OCI-LY1 (cell line): ENCODE results near the gene FHIP1B.

ENCODE experiments used
- H2AFZ ChIP-seq: fragments of 200-600 bp; sonication (generic), shearing (Covaris generic); 2 replicates; pipeline ENCODE4 v1.6.0; 2014; ENCODE audit warnings: antibody characterized with exemption, mild to moderate bottlenecking, low read length
- H3F3A ChIP-seq: fragments of 200-600 bp; sonication (generic), shearing (Covaris generic); 2 replicates; pipeline ENCODE4 v1.6.0; 2014; ENCODE audit warnings: mild to moderate bottlenecking, antibody characterized with exemption, low read length, moderate library complexity; ENCODE audit not compliant: insufficient read depth
- H3K27ac ChIP-seq: fragments of 200-600 bp; sonication (generic); 2 replicates; pipeline ENCODE4 v1.5.1; 2014; ENCODE audit warnings: low read length, mixed run types, mild to moderate bottlenecking, low read depth; ENCODE audit not compliant: poor library complexity, severe bottlenecking
- H3K27me3 ChIP-seq: fragments of 200-600 bp; sonication (generic); 2 replicates; pipeline ENCODE4 v1.6.0; 2014; ENCODE audit warnings: antibody characterized with exemption, mild to moderate bottlenecking, low read length, moderate library complexity; ENCODE audit not compliant: insufficient read depth
- H3K36me3 ChIP-seq: fragments of 200-600 bp; sonication (generic); 2 replicates; pipeline ENCODE4 v1.6.1; 2014; ENCODE audit warnings: mild to moderate bottlenecking, antibody characterized with exemption, low read length, moderate library complexity, mixed read lengths; ENCODE audit not compliant: insufficient read depth
- H3K4me1 ChIP-seq: fragments of 200-600 bp; sonication (generic); 2 replicates; pipeline ENCODE4 v1.5.1; 2014; ENCODE audit warnings: mild to moderate bottlenecking, low read length, moderate library complexity; ENCODE audit not compliant: insufficient read depth, severe bottlenecking
- H3K4me2 ChIP-seq: fragments of 200-600 bp; sonication (generic), shearing (Covaris generic); 2 replicates; pipeline ENCODE4 v1.6.1; 2014; ENCODE audit warnings: low read length
- H3K4me3 ChIP-seq: fragments of 200-600 bp; sonication (generic); 2 replicates; pipeline ENCODE4 v1.5.1; 2014; ENCODE audit warnings: low read length, low read depth, mild to moderate bottlenecking, mixed read lengths; ENCODE audit not compliant: poor library complexity, severe bottlenecking
- H3K79me2 ChIP-seq: fragments of 200-600 bp; shearing (Covaris generic); 2 replicates; pipeline ENCODE4 v1.6.1; 2016; ENCODE audit warnings: mixed run types, low read length, mixed read lengths; ENCODE audit not compliant: insufficient read depth
- H3K9ac ChIP-seq: fragments of 200-600 bp; sonication (generic), shearing (Covaris generic); 2 replicates; pipeline ENCODE4 v1.6.1; 2014; ENCODE audit warnings: mild to moderate bottlenecking, low read length, mixed read lengths
- H3K9me2 ChIP-seq: fragments of 200-600 bp; sonication (generic), shearing (Covaris generic); 2 replicates; pipeline ENCODE4 v1.6.1; 2014; ENCODE audit warnings: low read depth, mild to moderate bottlenecking, low read length, mixed read lengths
- H3K9me3 ChIP-seq: fragments of 200-600 bp; shearing (Covaris generic); 2 replicates; pipeline ENCODE4 v1.6.1; 2014; ENCODE audit warnings: low read length, mixed read lengths
- H4K20me1 ChIP-seq: fragments of 200-600 bp; sonication (generic), shearing (Covaris generic); 2 replicates; pipeline ENCODE4 v1.6.0; 2016; ENCODE audit warnings: mild to moderate bottlenecking, low read length; ENCODE audit not compliant: insufficient read depth
- CTCF ChIP-seq: fragments of 200-600 bp; sonication (generic), shearing (Covaris generic); IDR thresholded peaks from 2 replicates; pipeline ENCODE4 v1.5.1; 2017; ENCODE audit warnings: mild to moderate bottlenecking, antibody characterized with exemption, low read length, moderate library complexity, mixed read lengths
- EZH2 ChIP-seq: fragments of 200-600 bp; sonication (generic), shearing (Covaris generic); IDR thresholded peaks from 2 replicates; pipeline ENCODE4 v1.8.0; 2017; ENCODE audit warnings: borderline replicate concordance, mixed run types, mild to moderate bottlenecking, antibody characterized with exemption, low read length, moderate library complexity, mixed read lengths

Gene FHIP1B

DNA sequence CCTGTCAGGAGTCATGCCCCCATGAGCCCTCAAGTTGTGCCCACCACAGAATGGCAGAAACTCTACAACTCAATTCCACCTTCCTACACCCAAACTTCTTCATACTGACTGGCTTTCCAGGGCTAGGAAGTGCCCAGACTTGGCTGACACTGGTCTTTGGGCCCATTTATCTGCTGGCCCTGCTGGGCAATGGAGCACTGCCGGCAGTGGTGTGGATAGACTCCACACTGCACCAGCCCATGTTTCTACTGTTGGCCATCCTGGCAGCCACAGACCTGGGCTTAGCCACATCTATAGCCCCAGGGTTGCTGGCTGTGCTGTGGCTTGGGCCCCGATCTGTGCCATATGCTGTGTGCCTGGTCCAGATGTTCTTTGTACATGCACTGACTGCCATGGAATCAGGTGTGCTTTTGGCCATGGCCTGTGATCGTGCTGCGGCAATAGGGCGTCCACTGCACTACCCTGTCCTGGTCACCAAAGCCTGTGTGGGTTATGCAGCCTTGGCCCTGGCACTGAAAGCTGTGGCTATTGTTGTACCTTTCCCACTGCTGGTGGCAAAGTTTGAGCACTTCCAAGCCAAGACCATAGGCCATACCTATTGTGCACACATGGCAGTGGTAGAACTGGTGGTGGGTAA, 35.1 kb downstream of the FHIP1B start, which contains the start of gene OR52W1:
TSS of gene OR52W1 (plus strand) at position 51 of the 637 bp plus-strand sequence. CDS start at position 51, 0 bp downstream.
- TF ChIP-seq CTCF = no peak

GRCh38 chr11:6197466-6198200, 36.8 kb downstream of the FHIP1B start:
- Histone ChIP-seq H3K9me2 (no peaks in the 10 kb centered on the region), H3K4me3 (no peak overlapping the region), H3K79me2 (no peaks in the 10 kb centered on the region), H3K9me3 (no peaks in the 10 kb centered on the region), H3K9ac (no peak overlapping the region), H3K27me3 (no peaks in the 10 kb centered on the region), H3F3A (no peaks in the 10 kb centered on the region), H4K20me1 (no peaks in the 10 kb centered on the region), H3K4me1 (no peaks in the 10 kb centered on the region), H3K36me3 (no peaks in the 10 kb centered on the region), H3K27ac (no peak overlapping the region), H2AFZ (no peak overlapping the region), H3K4me2 (no peak overlapping the region)
- no peak for TF ChIP-seq CTCF
- TF ChIP-seq EZH2 = no peak

More for the DNA sequence above, 35.1 kb downstream of the FHIP1B start, which contains the start of gene OR52W1:
- Histone ChIP-seq H3K4me3 (no peak within 1 kb of the TSS), H3K36me3 (no peaks in the 10 kb centered on the region), H2AFZ (no peak within 1 kb of the TSS), H3K4me2 (no peak within 1 kb of the TSS), H3K9me2 (no peaks in the 10 kb centered on the region), H3K9ac (no peak within 1 kb of the TSS), H3K79me2 (no peaks in the 10 kb centered on the region), H3K27me3 (no peaks in the 10 kb centered on the region), H3K27ac (no peak within 1 kb of the TSS), H4K20me1 (no peaks in the 10 kb centered on the region), H3F3A (no peaks in the 10 kb centered on the region), H3K9me3 (no peaks in the 10 kb centered on the region), H3K4me1 (no peaks in the 10 kb centered on the region)

GRCh38 chr11:6196396-6196795, 38.0 kb downstream of the FHIP1B start:
- H2AFZ ChIP-seq = no peak overlapping the region
- no peak overlapping the region for H3K4me2 ChIP-seq
- no peaks in the 10 kb centered on the region for H3K27me3 ChIP-seq
- H3K9ac ChIP-seq = no peak overlapping the region
- H3F3A ChIP-seq = no peaks in the 10 kb centered on the region
- H3K4me1 ChIP-seq = no peaks in the 10 kb centered on the region
- TF ChIP-seq CTCF (no peak), EZH2 (no peak)
- H3K27ac ChIP-seq = no peak overlapping the region
- no peaks in the 10 kb centered on the region for H3K9me2 ChIP-seq
- H3K79me2 ChIP-seq = no peaks in the 10 kb centered on the region
- no peak overlapping the region for H3K4me3 ChIP-seq
- H4K20me1 ChIP-seq = no peaks in the 10 kb centered on the region
- H3K36me3 ChIP-seq = no peaks in the 10 kb centered on the region
- no peaks in the 10 kb centered on the region for H3K9me3 ChIP-seq
